Caco-2 (cell line): ENCODE measurements around the gene AKAP9. TPM values are rescaled to one million over a fixed set of nuclear protein-coding genes. Genes with fewer than 3 reads are reported as not detected.
A peak's percentile ranks its signal among the peaks of the same experiment; 100 is the strongest.

Experiments used
- BruUV-seq: library from RNA; stranded (reverse); fragments of 400-500 nt; replicated peaks from 2 replicates; lab custom pipeline; 2021; lab: Mats Ljungman, UMichigan
- CTCF ChIA-PET: fragments of 300-600 bp; sonication (Branson Sonifier 250); formaldehyde crosslinking; loops from one replicate; lab custom pipeline; 2022; ENCODE audit warnings: antibody characterized with exemption; lab: Charles Lee
- POLR2A ChIA-PET: fragments of 300-600 bp; sonication (Branson Sonifier 250); formaldehyde crosslinking; loops from one replicate; lab custom pipeline; 2022; ENCODE audit warnings: antibody characterized with exemption; lab: Charles Lee
- DNase-seq, 2 experiments: peaks; one replicate each; pipeline versions ENCODE4 v3.0.0 to v3.0.0-alpha.2; 2020 to 2022
- H3K27me3 ChIP-seq: replicated peaks from 2 replicates; pipeline ENCODE4 v1.6.0; 2011; ENCODE audit warnings: low read length; ENCODE audit not compliant: control insufficient read depth, insufficient read depth
- H3K36me3 ChIP-seq: 2 replicates; pipeline ENCODE4 v1.5.1; 2011; ENCODE audit warnings: low read length; ENCODE audit not compliant: control insufficient read depth, insufficient read depth
- H3K4me1 ChIP-seq: fragments of 250-450 bp; sonication (Bioruptor Pico); 2 replicates; pipeline ENCODE4 v1.5.1; 2020; ENCODE audit warnings: mild to moderate bottlenecking
- H3K4me3 ChIP-seq: 2 replicates; pipeline ENCODE4 v1.5.1; 2011; ENCODE audit warnings: low read depth, mild to moderate bottlenecking, control low read depth, low read length
- H3K9me3 ChIP-seq: fragments of 250-450 bp; sonication (Bioruptor Pico); 2 replicates; pipeline ENCODE4 v1.5.1; 2020; ENCODE audit warnings: mild to moderate bottlenecking, moderate library complexity
- H3K27ac Mint-ChIP-seq: one replicate; pipeline ENCODE4 v1.8.0; 2022; ENCODE audit warnings: mixed read lengths; ENCODE audit not compliant: unreplicated experiment
- H3K27me3 Mint-ChIP-seq: one replicate; pipeline ENCODE4 v1.8.0; 2022; ENCODE audit warnings: mixed read lengths; ENCODE audit not compliant: insufficient read depth, unreplicated experiment
- H3K36me3 Mint-ChIP-seq: one replicate; pipeline ENCODE4 v1.8.0; 2022; ENCODE audit warnings: mild to moderate bottlenecking, mixed read lengths; ENCODE audit not compliant: insufficient read depth, unreplicated experiment
- H3K4me1 Mint-ChIP-seq: one replicate; pipeline ENCODE4 v1.8.0; 2022; ENCODE audit warnings: low read depth, mixed read lengths; ENCODE audit not compliant: unreplicated experiment
- H3K4me3 Mint-ChIP-seq: one replicate; pipeline ENCODE4 v1.8.0; 2022; ENCODE audit warnings: mild to moderate bottlenecking, moderate library complexity, mixed read lengths; ENCODE audit not compliant: unreplicated experiment
- H3K9me3 Mint-ChIP-seq: one replicate; pipeline ENCODE4 v1.8.0; 2022; ENCODE audit warnings: mixed read lengths; ENCODE audit not compliant: unreplicated experiment
- intact Hi-C: fragments of 100-400 bp; cut with micrococcal nuclease; formaldehyde crosslinking; loops from one replicate; pipeline ENCODE4 v1.10.0; 2022; ENCODE audit not compliant: unreplicated experiment
- total RNA-seq: library from RNA; stranded (reverse); gene quantifications from 2 replicates; pipeline ENCODE4 v1.2.3, GENCODE V29; 2022
- TF ChIP-seq, protein P1 (sequence below), 2 experiments: fragments of 200-600 bp in 1 of 2; IDR thresholded peaks; 1 replicate in 1 of 2; 2 replicates in 1 of 2; pipeline versions ENCODE4 v1.5.1 to v1.8.0; 2011 to 2022; ENCODE audit warnings: antibody characterized with exemption in 1 of 2, control low read depth in 1 of 2, inconsistent platforms in 1 of 2, low read depth in 1 of 2, low read length in 1 of 2, mild to moderate bottlenecking in 1 of 2, moderate library complexity in 1 of 2; ENCODE audit not compliant: insufficient read depth in 1 of 2, severe bottlenecking in 1 of 2, unreplicated experiment in 1 of 2

AKAP9 gene
- total RNA-seq, 1 experiment from 2014 or later: 79.4 TPM

GRCh38 chr7:92039900-92040299 is 99.2 kb downstream of the AKAP9 start:
- no peak for DNase-seq
- POLR2A ChIA-PET: no interaction called here
- no TSS peak for BruUV-seq
- H3K9me3 ChIP-seq: no peaks in the 10 kb centered on the region
- Mint-ChIP-seq H3K36me3 (peaks cover 29% of the 10 kb centered on the region), H3K9me3 (no peaks in the 10 kb centered on the region), H3K27ac (no peak overlapping the region), H3K4me3 (no peak overlapping the region), H3K27me3 (no peaks in the 10 kb centered on the region), H3K4me1 (peaks cover 39% of the 10 kb centered on the region)
- intact Hi-C loops: no loop called here
- no peaks in the 10 kb centered on the region; the same call in 1 of the 2 replicates for H3K36me3 ChIP-seq
- no peaks in the 10 kb centered on the region for H3K27me3 ChIP-seq
- TF ChIP-seq, protein P1, sequence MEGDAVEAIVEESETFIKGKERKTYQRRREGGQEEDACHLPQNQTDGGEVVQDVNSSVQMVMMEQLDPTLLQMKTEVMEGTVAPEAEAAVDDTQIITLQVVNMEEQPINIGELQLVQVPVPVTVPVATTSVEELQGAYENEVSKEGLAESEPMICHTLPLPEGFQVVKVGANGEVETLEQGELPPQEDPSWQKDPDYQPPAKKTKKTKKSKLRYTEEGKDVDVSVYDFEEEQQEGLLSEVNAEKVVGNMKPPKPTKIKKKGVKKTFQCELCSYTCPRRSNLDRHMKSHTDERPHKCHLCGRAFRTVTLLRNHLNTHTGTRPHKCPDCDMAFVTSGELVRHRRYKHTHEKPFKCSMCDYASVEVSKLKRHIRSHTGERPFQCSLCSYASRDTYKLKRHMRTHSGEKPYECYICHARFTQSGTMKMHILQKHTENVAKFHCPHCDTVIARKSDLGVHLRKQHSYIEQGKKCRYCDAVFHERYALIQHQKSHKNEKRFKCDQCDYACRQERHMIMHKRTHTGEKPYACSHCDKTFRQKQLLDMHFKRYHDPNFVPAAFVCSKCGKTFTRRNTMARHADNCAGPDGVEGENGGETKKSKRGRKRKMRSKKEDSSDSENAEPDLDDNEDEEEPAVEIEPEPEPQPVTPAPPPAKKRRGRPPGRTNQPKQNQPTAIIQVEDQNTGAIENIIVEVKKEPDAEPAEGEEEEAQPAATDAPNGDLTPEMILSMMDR (IDR thresholded peaks at IDR 0.05; ENCODE audit: insufficient read depth in 1 of 2, low read depth in 1 of 2, low read length in 1 of 2, severe bottlenecking in 1 of 2, unreplicated experiment in 1 of 2): no peak
- no peak overlapping the region for H3K4me3 ChIP-seq
- CTCF ChIA-PET: no interaction called here
- peaks cover 54% of the 10 kb centered on the region for H3K4me1 ChIP-seq

GRCh38 chr7:92042056-92042737 is 101.5 kb downstream of the AKAP9 start:
- intact Hi-C loops: loop anchor here (1.0 to 2.0 kb wide), 4 partner anchors 13 to 34 kb away; no protein-coding TSS in a partner anchor
- no peaks in the 10 kb centered on the region for H3K9me3 Mint-ChIP-seq
- peak overlapping the region; percentile 73 for H3K4me3 Mint-ChIP-seq
- H3K4me3 ChIP-seq: no peak overlapping the region
- H3K9me3 ChIP-seq: no peaks in the 10 kb centered on the region
- H3K27me3 Mint-ChIP-seq: no peaks in the 10 kb centered on the region
- peaks cover 3% of the 10 kb centered on the region for H3K36me3 ChIP-seq
- peaks cover 60% of the 10 kb centered on the region for H3K4me1 ChIP-seq
- H3K27ac Mint-ChIP-seq: peak overlapping the region; percentile 81
- TF ChIP-seq, protein P1 (IDR thresholded peaks at IDR 0.05; ENCODE audit: insufficient read depth in 1 of 2, low read depth in 1 of 2, low read length in 1 of 2, severe bottlenecking in 1 of 2, unreplicated experiment in 1 of 2): no peak
- BruUV-seq: TSS peak; percentile 73
- DNase-seq: peak; percentile 85 to 90
- ChIA-PET CTCF (interaction anchor here (1.0 to 1.1 kb wide), 3 partner anchors 15 to 405 kb away, joined by 4 to 7 read pairs (median 4); partner anchors contain the start of genes GATAD1 and MTERF1), POLR2A (interaction anchor here (0.5 to 1.6 kb wide), 5 partner anchors 15 to 486 kb away, joined by 3 to 15 read pairs (median 4); partner anchors contain the start of genes CYP51A1, PEX1 and RBM48)
- peaks cover 27% of the 10 kb centered on the region for H3K4me1 Mint-ChIP-seq
- peaks cover 44% of the 10 kb centered on the region for H3K36me3 Mint-ChIP-seq
- no peaks in the 10 kb centered on the region for H3K27me3 ChIP-seq

- intact Hi-C loops: loop anchor here (1.0 to 2.0 kb wide), 2 partner anchors 14 to 103 kb away; partner anchors contain the start of gene AKAP9
- peaks cover 3% of the 10 kb centered on the region for H3K36me3 ChIP-seq
- no peak overlapping the region for H3K27ac Mint-ChIP-seq
Observed at GRCh38 chr7:92043098-92043497, 102.4 kb downstream of the AKAP9 start.

More at GRCh38 chr7:92043098-92043497, 102.4 kb downstream of the AKAP9 start:
- no peaks in the 10 kb centered on the region for H3K9me3 Mint-ChIP-seq
- BruUV-seq: no TSS peak
- H3K4me1 Mint-ChIP-seq: peaks cover 27% of the 10 kb centered on the region
- Histone ChIP-seq H3K4me3 (no peak overlapping the region), H3K27me3 (no peaks in the 10 kb centered on the region), H3K4me1 (peaks cover 60% of the 10 kb centered on the region), H3K9me3 (no peaks in the 10 kb centered on the region)
- no peaks in the 10 kb centered on the region for H3K27me3 Mint-ChIP-seq
- DNase-seq: no peak
- TF ChIP-seq, protein P1 (IDR thresholded peaks at IDR 0.05; ENCODE audit: insufficient read depth in 1 of 2, low read depth in 1 of 2, low read length in 1 of 2, severe bottlenecking in 1 of 2, unreplicated experiment in 1 of 2): no peak
- peak overlapping the region; percentile 36 for H3K4me3 Mint-ChIP-seq
- ChIA-PET CTCF (no interaction called here), POLR2A (interaction anchor here (1.6 kb wide), 1 partner anchor 485 kb away, joined by 6 read pairs; the partner anchor contains the start of genes PEX1 and RBM48)
- peaks cover 47% of the 10 kb centered on the region for H3K36me3 Mint-ChIP-seq
